MCF 10A (cell line): ENCODE measurements around the gene STK33. TPM values are rescaled to one million over a fixed set of nuclear protein-coding genes. Genes with fewer than 3 reads are reported as not detected.

Source experiments
- BruUV-seq: library from RNA; stranded (reverse); fragments of 400-500 nt; replicated peaks from 2 replicates; lab custom pipeline; 2021; lab: Mats Ljungman, UMichigan
- CTCF ChIA-PET: fragments of 300-600 bp; sonication (Branson Sonifier 250); formaldehyde crosslinking; extraction: SDS; loops from one replicate; lab custom pipeline; 2021; ENCODE audit warnings: antibody characterized with exemption, inconsistent platforms; lab: Yijun Ruan, JAX
- POLR2A ChIA-PET: fragments of 300-600, 350-650 bp; sonication (Branson Sonifier 250); formaldehyde crosslinking; extraction: SDS; loops from one replicate; lab custom pipeline; 2020; ENCODE audit warnings: antibody characterized with exemption, inconsistent platforms; lab: Yijun Ruan, JAX
- DNase-seq: peaks from one replicate; pipeline ENCODE4 v3.0.0-alpha.2; 2018; ENCODE audit not compliant: unreplicated experiment
- H3K27ac Mint-ChIP-seq: one replicate; pipeline ENCODE4 v1.8.0; 2022; ENCODE audit warnings: mild to moderate bottlenecking, low read depth, mixed read lengths; ENCODE audit not compliant: unreplicated experiment
- H3K27me3 Mint-ChIP-seq: one replicate; pipeline ENCODE4 v1.8.0; 2022; ENCODE audit warnings: mixed read lengths; ENCODE audit not compliant: insufficient read depth, unreplicated experiment
- H3K36me3 Mint-ChIP-seq: one replicate; pipeline ENCODE4 v1.8.0; 2022; ENCODE audit warnings: mild to moderate bottlenecking, moderate library complexity, mixed read lengths; ENCODE audit not compliant: insufficient read depth, unreplicated experiment
- H3K4me1 Mint-ChIP-seq: one replicate; pipeline ENCODE4 v1.8.0; 2022; ENCODE audit warnings: mixed read lengths; ENCODE audit not compliant: insufficient read depth, unreplicated experiment
- H3K4me3 Mint-ChIP-seq: one replicate; pipeline ENCODE4 v1.8.0; 2022; ENCODE audit warnings: mild to moderate bottlenecking, moderate library complexity, mixed read lengths; ENCODE audit not compliant: unreplicated experiment
- H3K9me3 Mint-ChIP-seq: one replicate; pipeline ENCODE4 v1.8.0; 2022; ENCODE audit warnings: mixed read lengths; ENCODE audit not compliant: unreplicated experiment
- intact Hi-C: fragments of 100-400 bp; cut with micrococcal nuclease; formaldehyde crosslinking; loops from 2 replicates; pipeline ENCODE4 v1.14.1; 2022
- total RNA-seq: library from RNA; stranded (reverse); gene quantifications from 2 replicates; pipeline ENCODE4 v1.2.3, GENCODE V29; 2022
- TF ChIP-seq, protein P1 (sequence below): fragments of 200-600 bp; IDR thresholded peaks from one replicate; pipeline ENCODE4 v1.8.0; 2022; ENCODE audit warnings: antibody characterized with exemption, mild to moderate bottlenecking; ENCODE audit not compliant: unreplicated experiment

The STK33 gene
- total RNA-seq, 1 experiment from 2014 or later, result 0.58 TPM

DNA sequence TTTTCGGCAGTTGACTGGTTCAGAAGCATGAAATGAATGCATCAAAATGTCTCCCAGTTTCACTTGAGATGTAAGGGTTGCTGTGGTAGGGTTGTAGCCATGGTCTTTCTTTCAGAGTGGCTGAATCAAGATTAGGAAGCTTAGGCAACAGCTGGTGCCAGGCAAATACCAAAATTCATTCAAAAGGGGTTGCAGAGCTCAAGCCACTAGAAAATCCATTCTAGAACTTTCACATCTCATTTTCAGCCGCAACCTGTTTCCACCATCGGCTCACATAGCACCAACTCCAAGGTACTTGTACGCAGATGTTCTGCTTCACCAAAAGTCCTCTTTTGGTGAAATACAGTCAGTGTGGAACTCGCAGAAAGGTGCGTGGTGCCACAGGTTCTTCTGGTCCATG lies 40.5 kb upstream of the STK33 start:
- no TSS peak for BruUV-seq
- Mint-ChIP-seq H3K36me3 (peaks cover 43% of the 10 kb centered on the region), H3K4me3 (no peak overlapping the region), H3K4me1 (peaks cover 6% of the 10 kb centered on the region), H3K27me3 (no peaks in the 10 kb centered on the region), H3K9me3 (no peaks in the 10 kb centered on the region), H3K27ac (no peak overlapping the region)
- TF ChIP-seq, protein P1, sequence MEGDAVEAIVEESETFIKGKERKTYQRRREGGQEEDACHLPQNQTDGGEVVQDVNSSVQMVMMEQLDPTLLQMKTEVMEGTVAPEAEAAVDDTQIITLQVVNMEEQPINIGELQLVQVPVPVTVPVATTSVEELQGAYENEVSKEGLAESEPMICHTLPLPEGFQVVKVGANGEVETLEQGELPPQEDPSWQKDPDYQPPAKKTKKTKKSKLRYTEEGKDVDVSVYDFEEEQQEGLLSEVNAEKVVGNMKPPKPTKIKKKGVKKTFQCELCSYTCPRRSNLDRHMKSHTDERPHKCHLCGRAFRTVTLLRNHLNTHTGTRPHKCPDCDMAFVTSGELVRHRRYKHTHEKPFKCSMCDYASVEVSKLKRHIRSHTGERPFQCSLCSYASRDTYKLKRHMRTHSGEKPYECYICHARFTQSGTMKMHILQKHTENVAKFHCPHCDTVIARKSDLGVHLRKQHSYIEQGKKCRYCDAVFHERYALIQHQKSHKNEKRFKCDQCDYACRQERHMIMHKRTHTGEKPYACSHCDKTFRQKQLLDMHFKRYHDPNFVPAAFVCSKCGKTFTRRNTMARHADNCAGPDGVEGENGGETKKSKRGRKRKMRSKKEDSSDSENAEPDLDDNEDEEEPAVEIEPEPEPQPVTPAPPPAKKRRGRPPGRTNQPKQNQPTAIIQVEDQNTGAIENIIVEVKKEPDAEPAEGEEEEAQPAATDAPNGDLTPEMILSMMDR, result no peak
- intact Hi-C loops, result no loop called here
- CTCF ChIA-PET, result interaction anchor here (0.6 kb wide), 1 partner anchor 1143 kb away, joined by 3 read pairs; no protein-coding TSS in a partner anchor
- DNase-seq, result no peak
- POLR2A ChIA-PET, result no interaction called here

GRCh38 chr11:8631395-8632118 lies 37.5 kb upstream of the STK33 start:
- peaks cover 17% of the 10 kb centered on the region for H3K4me1 Mint-ChIP-seq
- ChIA-PET CTCF (interaction anchor here (0.6 to 1.7 kb wide), 8 partner anchors 10 to 332 kb away, joined by 3 to 7 read pairs (median 4); no protein-coding TSS in a partner anchor), POLR2A (interaction anchor here (0.6 to 2.3 kb wide), 4 partner anchors 28 to 173 kb away, joined by 3 to 10 read pairs (median 5); partner anchors contain the start of genes RPL27A and TRIM66)
- no peaks in the 10 kb centered on the region for H3K9me3 Mint-ChIP-seq
- no TSS peak for BruUV-seq
- peaks cover 25% of the 10 kb centered on the region for H3K36me3 Mint-ChIP-seq
- DNase-seq, result peak; percentile 65
- H3K27me3 Mint-ChIP-seq, result no peaks in the 10 kb centered on the region
- intact Hi-C loops, result no loop called here
- H3K27ac Mint-ChIP-seq, result no peak overlapping the region
- TF ChIP-seq, protein P1, result no peak
- no peak overlapping the region for H3K4me3 Mint-ChIP-seq

DNA sequence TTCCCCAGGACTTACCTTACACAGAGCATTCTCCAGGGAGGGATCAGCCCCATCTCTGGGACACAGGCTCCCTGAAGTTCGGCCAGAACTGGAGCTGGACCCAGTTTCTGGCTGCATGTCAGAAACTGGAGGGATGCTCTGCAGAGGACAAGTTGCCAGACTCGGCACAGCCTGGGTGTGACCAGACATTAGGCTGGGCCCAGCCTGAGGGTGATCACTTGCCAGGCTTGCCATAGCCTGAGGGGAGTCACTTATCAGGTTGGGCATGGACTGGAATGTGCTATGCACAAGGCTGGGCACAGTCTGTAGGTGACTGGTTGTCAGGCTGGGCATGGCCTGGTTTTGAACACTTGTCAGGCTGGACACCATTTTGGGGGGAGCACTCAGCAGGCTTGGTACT lies 30.7 kb upstream of the STK33 start:
- TF ChIP-seq, protein P1, result no peak
- ChIA-PET POLR2A (no interaction called here), CTCF (interaction anchor here (0.5 to 0.9 kb wide), 2 partner anchors 16 to 21 kb away, joined by 3 to 4 read pairs; no protein-coding TSS in a partner anchor)
- Mint-ChIP-seq H3K9me3 (no peaks in the 10 kb centered on the region), H3K36me3 (peaks cover 39% of the 10 kb centered on the region), H3K27me3 (no peaks in the 10 kb centered on the region), H3K4me3 (no peak overlapping the region), H3K27ac (no peak overlapping the region), H3K4me1 (peaks cover 11% of the 10 kb centered on the region)
- no peak for DNase-seq
- intact Hi-C loops, result no loop called here
- no TSS peak for BruUV-seq

GRCh38 chr11:8621147-8621546 lies 27.1 kb upstream of the STK33 start:
- TF ChIP-seq, protein P1, result no peak
- DNase-seq, result no peak
- no peak overlapping the region for H3K4me3 Mint-ChIP-seq
- no peak overlapping the region for H3K27ac Mint-ChIP-seq
- no peaks in the 10 kb centered on the region for H3K9me3 Mint-ChIP-seq
- CTCF ChIA-PET, result interaction anchor here (0.6 to 0.7 kb wide), 2 partner anchors 345 to 1122 kb away, joined by 3 read pairs; no protein-coding TSS in a partner anchor
- POLR2A ChIA-PET, result interaction anchor here (0.7 kb wide), 1 partner anchor 517 kb away, joined by 3 read pairs; no protein-coding TSS in a partner anchor
- intact Hi-C loops, result no loop called here
- no TSS peak for BruUV-seq
- H3K36me3 Mint-ChIP-seq, result peaks cover 56% of the 10 kb centered on the region
- H3K4me1 Mint-ChIP-seq, result no peaks in the 10 kb centered on the region
- no peaks in the 10 kb centered on the region for H3K27me3 Mint-ChIP-seq
